Measurements from ENCODE around the gene GRPEL1.
A peak's percentile ranks its signal among the peaks of the same experiment; 100 is the strongest.
"Not testable (repeated sequence)": the region's sequence is repeated elsewhere in the genome, so short reads cannot be mapped to it uniquely, and the experiment has no call there.

Gene GRPEL1

DNA sequence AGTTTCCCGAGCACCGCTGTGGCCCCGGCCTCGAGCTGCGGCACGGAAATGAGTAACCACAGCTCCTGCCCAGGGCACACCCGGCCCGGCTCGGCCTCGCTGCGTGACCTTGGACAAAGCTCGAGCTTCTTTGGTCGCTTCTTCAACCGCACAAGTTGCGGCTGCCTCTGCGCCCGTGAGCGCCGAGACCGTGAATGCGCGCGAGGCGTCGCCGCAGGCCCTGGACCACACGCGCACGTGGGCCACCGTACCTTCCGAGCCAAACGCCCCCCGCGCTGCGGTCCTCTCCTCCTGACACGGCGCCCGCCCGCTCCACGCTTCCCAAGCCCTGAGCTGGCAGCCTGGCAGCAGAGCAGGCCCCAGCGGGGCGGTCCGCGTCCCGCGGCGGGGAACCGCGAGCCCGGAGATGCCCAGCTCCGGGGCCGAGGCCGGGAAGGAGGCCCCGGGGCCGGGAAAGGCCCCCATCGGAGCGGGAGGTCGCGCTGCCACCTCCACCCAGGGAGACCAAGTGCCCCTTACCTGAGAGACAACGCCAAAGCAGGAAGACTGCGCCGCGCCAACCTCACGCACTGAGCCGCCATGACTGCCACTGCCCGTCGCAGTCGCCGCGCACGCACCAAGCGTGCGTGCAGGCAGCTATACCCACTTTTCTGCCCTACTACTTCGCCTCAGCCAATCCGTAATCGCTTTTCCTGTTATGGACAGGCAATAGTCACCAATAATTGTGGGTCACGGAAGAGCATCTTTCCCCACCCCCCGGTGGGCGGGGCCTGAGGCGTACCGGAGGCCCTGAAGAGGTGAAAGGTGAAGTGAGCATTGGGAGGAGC lies at the start of gene GRPEL1:
Gene GRPEL1, minus strand, starts transcription at position 613 of the 827 bp plus-strand sequence. Its CDS starts 32 bp downstream, at position 581.
- FAIRE-seq = peak; percentile 14

GRCh38 chr4:7116705-7117104 lies 48.8 kb upstream of the GRPEL1 start:
- FAIRE-seq = no peak

DNA sequence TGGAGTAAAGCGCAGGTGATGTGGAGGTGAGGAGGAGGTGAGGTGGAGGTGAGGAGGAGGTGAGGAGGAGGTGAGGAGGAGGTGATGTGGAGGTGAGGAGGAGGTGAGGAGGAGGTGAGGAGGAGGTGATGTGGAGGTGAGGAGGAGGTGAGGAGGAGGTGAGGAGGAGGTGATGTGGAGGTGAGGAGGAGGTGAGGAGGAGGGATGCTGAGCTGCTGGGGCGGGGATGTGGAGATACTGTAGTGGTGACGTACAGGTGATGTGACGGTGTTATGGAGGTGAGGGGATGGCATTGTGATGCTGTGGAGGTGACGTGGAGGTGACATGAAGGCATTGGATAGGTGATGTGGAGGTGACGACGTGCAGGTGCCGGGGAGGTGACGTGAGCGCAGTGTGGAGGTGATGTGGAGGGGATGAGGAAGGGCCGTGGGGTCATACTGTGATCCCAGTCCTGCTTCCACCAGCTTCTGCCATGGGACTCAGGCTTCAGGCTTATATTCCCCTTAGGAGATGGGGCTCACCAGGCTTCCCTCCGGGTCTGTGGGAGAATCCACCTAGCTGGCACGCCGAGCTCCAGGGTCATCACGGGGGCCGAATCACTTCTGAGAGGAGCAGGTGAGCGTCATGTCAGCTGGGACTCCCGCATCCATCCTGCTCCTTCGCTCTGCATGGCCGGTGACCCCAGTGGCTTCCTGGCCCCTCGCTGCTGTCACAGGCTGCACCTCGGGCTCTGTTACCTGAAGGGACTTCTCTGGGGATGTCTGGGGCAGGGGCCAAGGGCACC lies 47.9 kb upstream of the GRPEL1 start:
- FAIRE-seq = no peak

GRCh38 chr4:7112656-7113055 lies 44.8 kb upstream of the GRPEL1 start:
- no peak for FAIRE-seq

- FAIRE-seq = no peak
These were observed 43.6 kb upstream of the GRPEL1 start for GRCh38 chr4:7111441-7111840.

GRCh38 chr4:7110546-7110945 lies 42.7 kb upstream of the GRPEL1 start:
- FAIRE-seq = no peak

- no peak for FAIRE-seq
These were observed 41.3 kb upstream of the GRPEL1 start for GRCh38 chr4:7109169-7109568.

GRCh38 chr4:7108660-7109059 lies 40.8 kb upstream of the GRPEL1 start:
- no peak for FAIRE-seq

DNA sequence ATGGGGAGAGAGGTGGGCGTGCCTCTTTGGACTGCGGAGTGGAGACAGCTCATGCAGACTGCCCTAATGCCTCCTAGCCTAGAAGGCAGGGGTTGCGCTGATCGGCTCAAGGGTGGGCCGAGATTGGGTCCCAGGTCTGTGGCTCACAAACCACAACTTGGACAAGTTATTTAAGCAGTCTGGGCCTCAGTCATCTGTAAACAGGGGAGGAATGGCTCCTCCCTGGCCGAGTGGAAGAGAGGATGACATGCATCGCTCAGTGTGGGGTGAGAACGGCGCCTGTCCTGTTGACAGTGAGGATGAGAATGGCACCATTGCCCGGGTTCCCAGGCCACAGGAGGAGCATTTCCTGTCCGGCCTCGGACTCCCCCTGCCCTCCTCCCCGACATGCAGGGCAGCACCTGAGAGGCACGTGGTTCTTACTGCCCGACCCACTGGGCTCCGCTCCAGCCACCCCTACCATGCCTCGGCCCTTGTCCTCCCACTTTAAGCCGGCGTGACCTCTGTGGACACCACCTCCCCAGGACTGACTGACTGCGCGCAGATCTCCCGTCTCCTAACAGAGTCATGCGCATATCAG lies 40.3 kb upstream of the GRPEL1 start:
- no peak for FAIRE-seq

DNA sequence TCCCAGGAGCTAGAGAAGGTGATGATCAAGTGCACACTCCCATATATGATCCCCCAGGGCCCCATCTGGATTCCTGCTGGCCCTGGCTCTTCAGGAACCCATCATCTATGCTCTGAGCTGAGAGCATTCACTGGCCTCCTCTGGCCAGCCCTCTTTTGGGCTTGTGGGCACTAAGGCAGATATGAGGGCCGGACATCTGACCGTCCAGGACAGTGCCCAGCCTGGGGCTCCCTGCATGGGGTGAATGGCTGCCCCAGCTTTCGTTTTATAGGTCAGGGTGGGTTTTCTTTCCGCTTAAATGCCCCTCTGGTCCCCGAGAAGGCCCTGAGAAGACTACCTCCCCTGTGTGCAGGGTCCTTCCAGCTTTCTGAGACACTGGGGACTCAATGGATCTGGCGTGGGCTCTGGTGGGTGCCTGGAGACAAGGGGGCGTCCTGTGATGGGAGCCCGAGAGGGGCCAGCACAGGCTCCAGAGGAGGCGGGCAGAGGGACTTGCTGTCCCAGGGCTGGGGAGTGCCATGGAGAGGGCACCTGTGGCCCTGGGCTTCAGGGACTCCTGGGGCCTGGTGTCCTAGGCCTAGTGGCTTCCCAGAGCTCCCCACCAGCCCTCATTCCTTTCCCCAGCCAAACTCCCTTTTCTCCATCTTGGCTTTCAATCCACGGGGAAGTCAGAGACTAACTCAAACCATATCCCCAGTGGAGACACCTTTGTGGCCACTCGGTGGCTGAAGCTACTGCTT lies 39.5 kb upstream of the GRPEL1 start:
- no peak for FAIRE-seq

DNA sequence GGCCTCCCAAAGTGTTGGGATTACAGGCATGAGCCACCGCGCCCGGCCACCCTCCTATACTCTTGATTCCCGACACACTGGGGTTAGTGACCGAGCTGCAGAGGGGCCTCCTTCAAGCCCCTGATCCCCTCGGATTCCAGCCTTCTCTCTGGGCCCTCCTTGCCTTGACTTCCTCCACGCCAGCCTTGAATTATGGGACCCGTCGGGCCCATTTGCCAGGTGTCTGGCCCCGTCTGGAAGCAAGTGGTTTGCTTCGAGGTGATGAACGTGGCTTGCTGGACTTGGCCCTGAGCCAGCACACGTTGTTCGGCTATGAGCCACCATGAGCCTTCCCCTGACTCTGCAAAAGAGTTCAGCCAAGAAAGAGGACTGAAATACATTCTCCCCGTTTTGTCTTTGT lies 37.4 kb upstream of the GRPEL1 start:
- no peak for FAIRE-seq

- no peak for FAIRE-seq
These were observed 36.6 kb upstream of the GRPEL1 start for GRCh38 chr4:7104366-7105031.

DNA sequence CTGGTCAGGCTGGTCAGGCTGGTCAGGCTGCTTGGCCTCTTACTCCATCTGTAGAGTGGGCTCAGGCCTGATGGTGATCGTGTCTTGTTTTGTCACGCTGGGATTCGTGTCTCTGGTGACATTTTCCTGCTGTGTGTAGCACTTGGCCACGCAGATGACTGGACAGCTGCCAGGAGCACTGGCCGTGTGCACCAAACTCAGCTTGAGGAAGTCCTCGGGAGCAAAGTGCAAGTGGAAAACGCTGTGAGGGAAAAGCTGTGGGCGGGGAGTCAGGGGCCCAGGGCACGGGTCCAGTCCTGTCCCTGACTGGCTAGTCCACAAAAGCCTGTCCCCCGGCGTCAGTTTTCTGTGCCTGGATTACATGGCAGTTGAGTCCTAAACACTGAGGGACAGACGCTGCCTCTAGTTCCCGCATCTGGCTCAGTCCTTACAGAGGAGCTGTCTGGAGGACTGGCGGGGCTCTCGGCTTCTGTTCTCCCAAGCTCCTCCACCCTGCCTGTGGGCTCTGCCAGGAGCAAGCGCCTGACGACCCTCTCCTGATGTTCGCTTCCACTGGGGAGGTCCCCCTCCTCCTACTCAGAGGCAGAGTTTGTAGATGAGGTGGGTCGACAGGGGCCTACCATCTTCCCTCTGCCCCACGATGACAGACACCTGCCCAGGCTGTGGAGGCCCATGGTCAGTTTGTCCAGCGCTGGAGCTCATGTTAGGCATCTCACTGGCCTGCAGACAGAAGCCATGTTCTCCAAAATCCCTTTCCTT lies 35.9 kb upstream of the GRPEL1 start:
- FAIRE-seq = no peak

- no peak for FAIRE-seq
These were observed 35.3 kb upstream of the GRPEL1 start for GRCh38 chr4:7103031-7103606.

DNA sequence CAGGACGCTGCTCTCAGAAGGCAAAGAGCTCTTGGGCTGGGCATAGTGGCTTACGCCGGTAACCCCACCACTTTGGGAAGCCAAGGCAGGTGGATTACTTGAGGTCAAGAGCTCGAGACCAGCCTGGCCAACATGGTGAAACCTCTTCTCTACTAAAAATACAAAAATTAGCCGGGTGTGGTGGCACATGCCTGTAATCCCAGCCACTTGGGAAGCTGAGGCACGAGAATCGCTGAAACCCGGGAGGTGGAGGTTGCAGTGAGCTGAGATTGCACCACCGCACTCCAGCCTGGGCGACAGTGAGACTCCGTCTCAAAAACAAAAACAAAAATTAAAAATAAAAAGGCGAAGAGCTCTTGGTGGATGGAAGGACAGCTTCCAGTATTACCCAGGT lies 34.6 kb upstream of the GRPEL1 start:
- FAIRE-seq = not testable (repeated sequence)

- no peak for FAIRE-seq
These were observed 34.0 kb upstream of the GRPEL1 start for GRCh38 chr4:7101692-7102515.

- no peak for FAIRE-seq
These were observed 28.4 kb upstream of the GRPEL1 start for GRCh38 chr4:7096236-7096635.

- no peak for FAIRE-seq
These were observed 27.8 kb upstream of the GRPEL1 start for GRCh38 chr4:7095611-7096155.

GRCh38 chr4:7094916-7095315 lies 27.1 kb upstream of the GRPEL1 start:
- FAIRE-seq = no peak

DNA sequence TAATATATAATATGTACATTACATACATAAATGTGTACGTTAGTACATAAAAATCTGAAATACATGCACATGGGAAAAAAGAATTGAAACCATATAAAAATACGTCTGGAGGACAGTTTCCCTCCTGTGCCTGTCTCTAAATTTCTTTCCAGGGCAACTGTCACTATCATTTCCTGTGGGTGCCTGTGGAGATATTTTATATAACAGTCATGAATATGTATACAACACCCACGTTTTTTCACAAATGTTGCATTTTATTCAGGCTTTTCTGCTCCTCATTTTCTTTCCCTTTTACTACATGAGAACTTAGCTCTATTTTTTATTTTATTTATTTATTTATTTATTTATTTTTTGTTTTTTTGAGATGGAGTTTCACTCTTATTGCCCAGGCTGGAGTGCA lies 24.2 kb upstream of the GRPEL1 start:
- no peak for FAIRE-seq

All from colon (tissue), 2 donors.